ENCODE results near the gene OR56A3.

Gene OR56A3

GRCh38 chr11:5941951-5942350, at the start of gene OR56A3:
OR56A3 (plus strand) TSS chr11:5942251; CDS start chr11:5947347, 5,096 bp downstream.
- no peak for ATAC-seq
- no peak for TF ChIP-seq ZNF8 (CRISPR knock-in tag; IDR thresholded peaks at IDR 0.05)
- no peak for TF ChIP-seq CSRNP3 (CRISPR knock-in tag; IDR thresholded peaks at IDR 0.05)
- TF ChIP-seq OSR1 (CRISPR knock-in tag; IDR thresholded peaks at IDR 0.05), result no peak
- no peak for TF ChIP-seq CSDC2 (CRISPR knock-in tag; IDR thresholded peaks at IDR 0.05)
- TF ChIP-seq ZC3H10 (CRISPR knock-in tag; IDR thresholded peaks at IDR 0.05), result no peak
- no peak for TF ChIP-seq TOX (CRISPR knock-in tag; IDR thresholded peaks at IDR 0.05; ENCODE audit: borderline replicate concordance)
- no peak for TF ChIP-seq ZNF565 (CRISPR knock-in tag; conservative IDR thresholded peaks at IDR 0.05; ENCODE audit: low read depth)

DNA sequence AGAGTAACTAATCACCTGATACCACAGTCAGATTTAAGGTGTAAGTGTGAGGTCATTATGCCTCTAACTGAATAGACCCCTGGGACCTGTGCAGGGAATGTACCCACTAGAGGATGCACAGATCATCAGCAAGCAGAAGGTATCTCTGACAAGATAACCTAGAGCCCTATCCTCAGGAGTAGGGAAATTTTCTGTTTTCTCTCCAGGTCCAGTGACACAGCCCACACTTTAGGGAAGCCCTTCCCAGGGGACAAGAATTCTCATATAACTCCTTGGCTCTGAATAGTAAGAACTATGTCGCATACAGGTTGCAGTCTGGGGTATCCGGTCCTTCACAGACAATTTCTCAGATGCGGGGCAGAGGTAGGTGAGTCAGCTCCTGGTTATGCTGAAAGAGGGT, 49.1 kb upstream of the OR56A3 start, which contains the start of gene OR52E5:
Gene OR52E5, plus strand, starts transcription at position 301 of the 400 bp plus-strand sequence. CDS start 7,569 bp downstream, outside the sequence.
- TF ChIP-seq SNAI2 (CRISPR knock-in tag; IDR thresholded peaks at IDR 0.05) (no peak), ZFP3 (CRISPR knock-in tag; IDR thresholded peaks at IDR 0.05) (no peak), TOX (CRISPR knock-in tag; IDR thresholded peaks at IDR 0.05; ENCODE audit: borderline replicate concordance) (no peak), ZNF70 (CRISPR knock-in tag; IDR thresholded peaks at IDR 0.05) (no peak)
- TF ChIP-seq, protein P1, sequence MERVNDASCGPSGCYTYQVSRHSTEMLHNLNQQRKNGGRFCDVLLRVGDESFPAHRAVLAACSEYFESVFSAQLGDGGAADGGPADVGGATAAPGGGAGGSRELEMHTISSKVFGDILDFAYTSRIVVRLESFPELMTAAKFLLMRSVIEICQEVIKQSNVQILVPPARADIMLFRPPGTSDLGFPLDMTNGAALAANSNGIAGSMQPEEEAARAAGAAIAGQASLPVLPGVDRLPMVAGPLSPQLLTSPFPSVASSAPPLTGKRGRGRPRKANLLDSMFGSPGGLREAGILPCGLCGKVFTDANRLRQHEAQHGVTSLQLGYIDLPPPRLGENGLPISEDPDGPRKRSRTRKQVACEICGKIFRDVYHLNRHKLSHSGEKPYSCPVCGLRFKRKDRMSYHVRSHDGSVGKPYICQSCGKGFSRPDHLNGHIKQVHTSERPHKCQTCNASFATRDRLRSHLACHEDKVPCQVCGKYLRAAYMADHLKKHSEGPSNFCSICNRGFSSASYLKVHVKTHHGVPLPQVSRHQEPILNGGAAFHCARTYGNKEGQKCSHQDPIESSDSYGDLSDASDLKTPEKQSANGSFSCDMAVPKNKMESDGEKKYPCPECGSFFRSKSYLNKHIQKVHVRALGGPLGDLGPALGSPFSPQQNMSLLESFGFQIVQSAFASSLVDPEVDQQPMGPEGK (CRISPR knock-in tag; IDR thresholded peaks at IDR 0.05; ENCODE audit: borderline replicate concordance), result no peak
- no peak for ATAC-seq

GRCh38 chr11:5899534-5899933, 42.5 kb upstream of the OR56A3 start:
- ATAC-seq, result no peak
- TF ChIP-seq ARNTL (CRISPR knock-in tag; IDR thresholded peaks at IDR 0.05; ENCODE audit: borderline replicate concordance, low read depth), result no peak
- TF ChIP-seq CSDC2 (CRISPR knock-in tag; IDR thresholded peaks at IDR 0.05), result no peak
- TF ChIP-seq, protein P1 (CRISPR knock-in tag; IDR thresholded peaks at IDR 0.05; ENCODE audit: borderline replicate concordance), result no peak
- TF ChIP-seq OSR1 (CRISPR knock-in tag; IDR thresholded peaks at IDR 0.05), result no peak
- TF ChIP-seq CREB5 (CRISPR knock-in tag; IDR thresholded peaks at IDR 0.05; ENCODE audit: low read depth), result no peak
- TF ChIP-seq RARB (CRISPR knock-in tag; IDR thresholded peaks at IDR 0.05), result no peak
- TF ChIP-seq ZFP30 (CRISPR knock-in tag; IDR thresholded peaks at IDR 0.05), result no peak
- no peak for TF ChIP-seq ZC3H10 (CRISPR knock-in tag; IDR thresholded peaks at IDR 0.05)
- TF ChIP-seq PPARA (CRISPR knock-in tag; IDR thresholded peaks at IDR 0.05; ENCODE audit: borderline replicate concordance), result no peak
- no peak for TF ChIP-seq ESRRG (CRISPR knock-in tag; IDR thresholded peaks at IDR 0.05)
- TF ChIP-seq ZFP3 (CRISPR knock-in tag; IDR thresholded peaks at IDR 0.05), result no peak
- no peak for TF ChIP-seq BACH2 (CRISPR knock-in tag; IDR thresholded peaks at IDR 0.05; ENCODE audit: borderline replicate concordance)
- no peak for TF ChIP-seq TOX (CRISPR knock-in tag; IDR thresholded peaks at IDR 0.05; ENCODE audit: borderline replicate concordance)
- no peak for TF ChIP-seq ISL1 (CRISPR knock-in tag; IDR thresholded peaks at IDR 0.05)

DNA sequence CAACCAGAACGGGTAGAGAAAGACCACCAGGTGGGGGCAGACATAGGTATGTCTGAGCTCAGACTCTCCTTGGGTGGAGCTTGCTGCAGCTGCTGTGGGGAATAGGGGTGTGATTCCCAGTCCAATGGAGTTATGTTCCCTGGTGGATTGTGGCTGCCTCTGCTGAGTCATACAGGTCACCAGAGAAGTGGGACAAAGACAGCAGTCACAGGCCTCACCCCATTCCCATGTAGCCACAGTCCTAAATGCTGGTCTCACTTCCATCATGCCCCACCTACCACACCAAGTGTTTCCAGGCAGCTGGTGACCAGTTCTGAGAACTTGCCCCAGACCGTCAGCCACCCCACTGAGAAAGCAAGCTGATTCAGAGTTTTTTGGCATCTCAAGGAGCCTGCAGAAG, 31.5 kb upstream of the OR56A3 start:
- ATAC-seq, result no peak
- TF ChIP-seq TOX (CRISPR knock-in tag; IDR thresholded peaks at IDR 0.05; ENCODE audit: borderline replicate concordance) (no peak), ZFP30 (CRISPR knock-in tag; IDR thresholded peaks at IDR 0.05) (no peak), ESRRG (CRISPR knock-in tag; IDR thresholded peaks at IDR 0.05) (no peak), SNAI2 (CRISPR knock-in tag; IDR thresholded peaks at IDR 0.05) (no peak), RARB (CRISPR knock-in tag; IDR thresholded peaks at IDR 0.05) (no peak), PPARA (CRISPR knock-in tag; IDR thresholded peaks at IDR 0.05; ENCODE audit: borderline replicate concordance) (no peak), TSHZ2 (CRISPR knock-in tag; IDR thresholded peaks at IDR 0.05) (no peak), TCF4 (CRISPR knock-in tag; IDR thresholded peaks at IDR 0.05; ENCODE audit: borderline replicate concordance) (no peak), CREB5 (CRISPR knock-in tag; IDR thresholded peaks at IDR 0.05; ENCODE audit: low read depth) (no peak), ZC3H10 (CRISPR knock-in tag; IDR thresholded peaks at IDR 0.05) (no peak), ARNTL (CRISPR knock-in tag; IDR thresholded peaks at IDR 0.05; ENCODE audit: borderline replicate concordance, low read depth) (no peak), GLIS3 (CRISPR knock-in tag; IDR thresholded peaks at IDR 0.05) (no peak), ZNF8 (CRISPR knock-in tag; IDR thresholded peaks at IDR 0.05) (no peak)
- TF ChIP-seq, protein P1 (CRISPR knock-in tag; IDR thresholded peaks at IDR 0.05; ENCODE audit: borderline replicate concordance), result no peak

Measured in SK-N-SH treated with all-trans-retinoic acid at 6 μM for 48 hours (cell line).